CD4-positive, alpha-beta T cell treated with Interleukin-15 for 4 hours (primary cell): ENCODE data around the gene SLAMF7.
"Not testable (repeated sequence)": the region's sequence is repeated elsewhere in the genome, so short reads cannot be mapped to it uniquely, and the experiment has no call there.

Experiments
- DNase-seq: peaks from one replicate; pipeline ENCODE4 v3.0.0-alpha.2; 2020; ENCODE audit warnings: low spot score

The SLAMF7 gene

GRCh38 chr1:160774886-160775719, 36.1 kb downstream of the SLAMF7 start:
- no peak for DNase-seq

GRCh38 chr1:160776178-160776577, 37.1 kb downstream of the SLAMF7 start:
- DNase-seq: no peak

- DNase-seq: peak; percentile 71
These were observed 38.5 kb downstream of the SLAMF7 start for GRCh38 chr1:160777486-160778089.

GRCh38 chr1:160778976-160779375, 39.9 kb downstream of the SLAMF7 start:
- DNase-seq: no peak

GRCh38 chr1:160779626-160780397, 40.8 kb downstream of the SLAMF7 start:
- DNase-seq: peak; percentile 41

GRCh38 chr1:160780398-160780755, 41.3 kb downstream of the SLAMF7 start:
- DNase-seq: no peak

- DNase-seq: no peak
These were observed 42.2 kb downstream of the SLAMF7 start for GRCh38 chr1:160781186-160781766.

GRCh38 chr1:160781914-160782689, 43.1 kb downstream of the SLAMF7 start:
- DNase-seq: peak; percentile 28

GRCh38 chr1:160782988-160783765, 44.1 kb downstream of the SLAMF7 start:
- not testable (repeated sequence) for DNase-seq

GRCh38 chr1:160789051-160789701, 50.1 kb downstream of the SLAMF7 start:
- no peak for DNase-seq

GRCh38 chr1:160789702-160790611, 50.9 kb downstream of the SLAMF7 start:
- no peak for DNase-seq

- DNase-seq: no peak
These were observed 55.3 kb downstream of the SLAMF7 start for GRCh38 chr1:160794376-160794775.

- peak; percentile 92 for DNase-seq
These were observed 56.9 kb downstream of the SLAMF7 start, which contains the start of gene LY9 for GRCh38 chr1:160795951-160796383. LY9 (plus strand) TSS chr1:160796174; CDS start chr1:160796188, 14 bp downstream.

- DNase-seq: no peak
These were observed 58.2 kb downstream of the SLAMF7 start for GRCh38 chr1:160797271-160797709.

GRCh38 chr1:160797861-160798273, 58.8 kb downstream of the SLAMF7 start:
- DNase-seq: peak; percentile 70

GRCh38 chr1:160798439-160798838, 59.4 kb downstream of the SLAMF7 start:
- DNase-seq: no peak

GRCh38 chr1:160799641-160800040, 60.6 kb downstream of the SLAMF7 start:
- no peak for DNase-seq

- DNase-seq: no peak
These were observed 61.1 kb downstream of the SLAMF7 start for GRCh38 chr1:160800142-160800541.
